NCI-H510A treated with DMSO at 0.1 percent for 48 hours (cell line): ENCODE measurements around the gene PTH1R.

Experiments used
- DNase-seq: peaks from one replicate; lab custom pipeline; 2025; lab: John Stamatoyannopoulos, UW

PTH1R gene

DNA sequence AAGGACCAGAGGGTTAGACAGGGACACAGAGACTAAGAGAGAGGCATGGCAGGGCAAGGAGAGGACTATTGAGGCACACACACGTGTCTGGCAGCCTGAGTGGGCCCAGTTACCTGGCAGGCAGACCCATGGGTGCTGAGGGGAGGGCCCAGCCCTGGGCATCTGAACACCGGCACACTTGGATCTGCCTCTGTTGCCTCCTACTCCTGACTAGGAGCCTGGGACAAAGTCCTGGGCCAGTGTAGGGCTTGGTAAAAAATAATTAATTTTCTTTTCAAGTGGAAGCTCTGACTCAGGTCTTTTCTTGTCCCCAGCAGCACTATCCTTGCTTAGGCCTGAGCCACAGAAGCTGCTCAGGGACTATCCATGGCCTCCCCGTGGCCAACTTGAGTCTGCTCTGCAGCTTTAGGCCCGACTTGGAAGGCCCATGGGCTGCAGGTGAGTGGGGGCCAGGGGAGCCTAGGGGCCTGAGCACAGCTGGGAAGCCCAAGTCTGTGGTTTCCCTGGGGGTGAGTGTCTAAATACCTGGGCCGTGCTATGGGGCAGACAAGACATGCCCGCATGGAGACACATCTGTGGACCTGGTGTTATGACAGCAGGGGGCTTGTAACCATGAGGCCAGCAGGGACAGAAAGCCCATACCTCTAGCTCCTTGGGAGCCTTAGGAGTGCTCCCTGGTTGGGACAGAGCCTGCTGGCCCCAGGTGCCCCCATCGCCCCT is at the start of gene PTH1R:
Gene PTH1R, plus strand, starts transcription at position 316 of the 720 bp plus-strand sequence. CDS start 5,839 bp downstream, outside the sequence.
- no peak for DNase-seq

DNA sequence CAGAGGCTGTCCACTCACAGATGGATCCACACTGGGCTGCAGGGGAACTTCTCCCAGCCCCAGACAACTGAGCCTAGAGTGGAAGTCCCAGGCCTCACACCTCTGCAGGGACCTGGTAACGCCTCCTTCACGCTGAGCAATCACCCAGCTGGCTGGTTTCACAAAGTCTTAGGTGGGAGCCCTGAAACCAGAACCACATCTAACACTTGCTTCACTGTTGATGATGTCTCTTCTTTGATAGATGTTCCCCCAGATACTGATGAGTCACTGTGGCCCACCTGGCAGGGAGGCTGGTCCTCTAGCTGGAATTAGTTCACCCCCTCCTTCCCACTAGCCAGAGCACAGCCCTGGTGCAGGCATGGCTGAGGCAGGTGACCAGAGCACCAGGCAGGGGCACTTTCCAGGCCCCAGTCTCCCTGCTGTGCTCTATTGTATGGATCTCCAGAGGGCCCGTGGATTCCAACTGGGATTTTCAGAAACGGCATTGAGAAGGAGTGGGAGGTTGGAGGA is 47.8 kb upstream of the PTH1R start:
- no peak for DNase-seq

DNA sequence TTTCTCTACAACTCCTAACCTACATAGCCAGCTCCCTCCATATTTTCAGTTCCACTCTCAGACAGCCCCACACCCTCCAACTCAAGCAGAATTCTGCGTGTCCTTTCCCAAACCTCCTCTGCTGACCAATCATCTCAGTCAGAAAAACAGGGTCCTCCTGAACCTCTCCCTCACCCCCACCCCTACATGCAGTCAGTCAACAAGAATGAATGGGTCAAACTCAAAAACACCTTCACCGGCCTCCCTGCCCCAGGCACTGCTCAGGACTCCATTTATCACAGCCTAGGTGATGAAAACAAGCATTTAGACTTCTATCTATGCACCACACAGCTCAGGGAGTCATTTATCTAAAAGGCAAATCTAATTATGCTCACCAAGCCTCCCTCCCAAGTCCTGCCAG is 46.7 kb upstream of the PTH1R start:
- no peak for DNase-seq

DNA sequence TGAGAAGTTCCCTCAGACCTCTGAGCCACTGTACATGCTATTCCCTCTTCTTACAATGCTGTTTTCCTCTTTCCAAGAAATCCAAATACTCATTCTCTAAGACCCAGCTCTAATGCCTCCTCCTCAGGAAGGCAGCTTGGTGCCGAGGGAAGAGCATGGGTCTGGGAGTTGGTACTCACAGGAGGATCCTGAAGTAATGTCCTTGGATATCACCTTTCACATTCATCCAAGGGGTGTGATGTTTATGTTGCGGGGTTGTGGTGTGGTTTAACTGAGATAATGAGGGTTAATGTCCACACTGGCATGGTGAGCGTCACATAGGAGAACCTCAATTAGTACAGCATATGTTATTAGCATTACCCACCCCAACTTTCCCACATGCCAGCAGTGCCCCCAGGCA is 46.2 kb upstream of the PTH1R start:
- no peak for DNase-seq

DNA sequence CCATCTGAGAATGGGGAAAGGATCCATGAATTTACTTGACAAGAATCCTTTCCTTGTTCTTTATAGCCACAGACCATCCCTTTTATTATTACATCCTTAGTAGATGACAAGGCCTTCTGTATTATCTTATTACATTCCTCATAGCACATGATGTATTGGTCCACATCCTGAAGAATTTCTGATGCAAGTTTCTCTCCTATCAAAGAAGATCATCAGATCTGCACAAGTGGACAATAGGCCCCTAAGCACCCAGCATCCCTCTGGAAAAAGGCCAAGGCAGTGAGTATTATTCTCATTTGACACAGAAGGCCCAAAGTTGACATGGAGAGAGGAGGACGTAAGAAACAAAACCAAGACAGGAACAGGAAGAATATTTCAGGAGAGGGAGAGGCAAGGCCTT is 45.7 kb upstream of the PTH1R start:
- no peak for DNase-seq

DNA sequence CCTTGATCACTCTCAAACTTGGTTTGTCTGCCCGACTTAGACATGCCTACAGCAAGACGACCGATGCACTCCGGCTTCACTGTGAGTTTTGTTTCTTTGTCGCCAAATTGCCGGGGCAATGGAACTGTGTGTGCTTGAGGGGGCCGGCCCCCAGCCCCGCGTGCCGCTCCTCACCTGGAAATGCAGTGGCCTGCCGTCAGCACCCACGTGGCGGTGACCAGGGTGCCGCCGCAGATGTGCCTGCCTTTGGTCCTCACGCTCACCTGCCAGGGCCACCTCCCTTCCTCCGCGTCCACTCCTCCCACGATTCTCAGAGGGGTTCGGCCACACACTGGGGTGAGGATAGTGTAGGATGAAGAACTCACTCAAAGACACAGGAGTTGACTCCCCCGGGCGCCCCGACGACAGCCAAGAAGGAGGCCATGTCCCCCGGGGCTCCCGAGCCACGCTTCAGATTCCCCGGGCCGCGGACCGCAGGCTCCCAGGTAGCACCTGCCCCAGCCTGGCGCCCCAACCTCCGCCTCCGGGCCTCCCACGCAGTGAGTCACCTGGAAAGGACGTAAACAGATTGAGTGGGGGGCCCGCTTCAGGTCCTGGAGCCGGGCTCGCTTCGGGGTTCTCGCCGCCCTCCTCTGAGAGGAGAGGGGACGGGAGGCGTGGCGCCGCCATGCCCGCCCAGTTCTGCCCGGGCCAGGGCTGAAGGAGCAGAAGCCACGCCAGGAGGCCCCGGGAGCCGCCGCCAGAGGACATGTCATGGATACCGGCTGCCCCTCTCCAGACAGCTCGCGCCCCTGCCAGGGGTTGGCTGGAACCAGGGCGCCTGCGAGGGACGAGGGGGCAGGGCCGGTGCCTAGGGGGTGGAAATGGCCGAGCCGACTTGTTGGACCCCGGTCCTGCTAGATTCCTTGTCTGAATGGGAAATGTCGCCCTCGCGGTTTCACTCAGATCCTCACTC is 43.9 kb upstream of the PTH1R start:
- DNase-seq: no peak

DNA sequence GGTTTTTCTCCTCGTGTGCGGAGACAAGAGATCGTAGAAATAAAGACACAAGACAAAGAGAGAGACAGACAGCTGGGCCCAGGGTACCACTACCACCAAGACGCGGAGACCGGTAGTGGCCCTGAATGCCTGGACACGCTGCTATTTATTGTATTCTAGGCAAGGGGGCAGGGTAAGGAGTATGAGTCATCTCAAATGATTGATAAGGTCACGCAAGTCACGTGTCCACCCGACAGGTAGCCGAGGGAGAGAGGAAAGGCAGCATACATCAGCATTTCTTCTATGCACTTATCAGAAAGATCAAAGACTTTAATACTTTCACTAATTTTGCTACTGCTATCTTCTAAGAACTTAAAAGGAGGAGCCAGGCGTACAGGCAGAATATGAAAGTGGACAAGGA is 42.5 kb upstream of the PTH1R start:
- no peak for DNase-seq

DNA sequence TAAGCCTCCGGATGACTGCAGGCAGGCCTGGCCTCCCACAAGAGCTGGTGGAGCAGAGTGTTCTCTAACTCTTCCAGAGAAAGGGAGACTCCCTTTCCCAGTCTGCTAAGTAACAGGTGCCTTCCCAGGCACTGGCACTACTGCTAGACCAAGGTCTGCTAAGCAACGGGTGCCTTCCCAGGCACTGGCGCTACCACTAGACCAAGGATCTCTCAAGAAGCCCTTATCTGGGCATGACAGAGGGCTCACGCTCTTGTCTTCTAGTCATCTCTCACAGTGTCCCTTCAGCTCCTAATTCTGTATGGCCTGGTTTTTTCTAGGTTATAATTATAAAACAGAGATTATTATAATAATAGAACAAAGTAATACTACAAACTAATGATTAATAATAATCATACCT is 42.0 kb upstream of the PTH1R start:
- DNase-seq: no peak

DNA sequence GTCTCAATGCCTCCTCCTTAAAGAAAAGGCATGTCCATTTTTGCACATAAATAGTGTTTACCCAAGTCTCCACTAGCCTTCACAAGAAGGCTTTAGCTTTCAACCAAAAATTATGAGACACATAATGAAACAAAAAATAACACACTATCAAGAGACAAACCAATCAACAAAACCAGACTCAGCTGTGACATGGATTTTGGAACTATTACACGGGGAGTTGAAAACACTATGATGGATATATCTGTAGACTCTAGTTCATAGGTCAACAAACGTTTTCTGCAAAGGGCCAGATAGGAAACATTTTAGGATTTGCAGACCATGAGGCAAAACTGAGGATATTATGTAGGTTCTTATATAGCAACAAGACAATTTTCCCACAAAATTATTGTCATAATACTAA is 39.2 kb upstream of the PTH1R start:
- DNase-seq: no peak

DNA sequence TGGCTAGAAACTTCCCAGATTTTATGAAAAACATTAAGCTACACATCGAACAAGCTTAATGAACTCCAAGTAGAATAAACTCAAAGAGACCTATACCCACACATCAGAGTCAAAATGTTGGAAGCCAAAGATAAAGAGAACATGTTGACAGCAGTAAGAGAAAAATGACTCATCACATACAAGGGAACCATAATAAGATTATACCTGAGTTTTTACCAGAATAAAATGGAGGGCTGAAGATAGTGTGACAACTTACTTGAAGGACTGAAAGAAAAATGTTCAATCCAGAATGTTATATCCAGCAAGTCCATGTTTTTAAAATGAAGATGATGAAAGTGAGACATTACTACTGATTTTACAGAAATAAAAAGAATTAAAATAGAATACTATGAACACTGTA is 37.0 kb upstream of the PTH1R start:
- DNase-seq: no peak

DNA sequence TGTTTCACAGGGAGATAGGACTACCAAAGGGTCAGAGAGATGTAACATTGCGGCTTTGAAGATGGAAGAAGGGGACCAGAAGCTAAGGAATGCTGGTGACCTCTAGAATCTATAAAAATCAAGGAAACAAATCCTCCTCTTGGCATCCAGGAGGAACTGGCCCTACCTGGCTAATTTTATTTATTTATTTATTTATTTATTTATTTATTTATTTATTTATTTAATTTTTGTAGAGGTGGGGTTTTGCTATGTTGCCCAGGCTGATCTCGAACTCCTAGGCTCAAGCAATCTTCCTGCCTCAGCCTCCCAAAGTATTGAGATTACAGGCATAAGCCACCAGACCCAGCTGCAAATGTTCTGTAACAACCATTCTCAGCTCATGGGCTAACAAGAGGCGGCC is 34.0 kb upstream of the PTH1R start:
- no peak for DNase-seq

DNA sequence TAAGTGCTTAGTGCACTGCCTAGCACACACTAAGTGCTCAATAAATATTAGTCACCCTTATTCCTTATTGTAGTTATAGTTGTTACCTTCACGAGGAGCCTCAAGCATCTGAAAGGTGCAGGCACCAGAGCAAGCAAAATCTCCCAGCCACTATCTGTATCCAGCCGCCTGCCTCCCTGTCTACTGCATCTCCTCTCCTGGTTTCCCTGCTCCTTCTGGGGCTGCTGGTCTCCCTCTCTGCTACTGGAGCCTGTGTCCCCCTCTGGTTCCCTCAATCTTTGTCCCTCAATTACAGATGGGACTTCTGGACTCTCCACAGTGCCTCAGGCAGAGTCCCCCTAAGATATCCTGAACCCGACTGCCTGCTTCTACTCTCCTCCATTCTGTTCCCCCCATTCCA is 33.1 kb upstream of the PTH1R start:
- no peak for DNase-seq

DNA sequence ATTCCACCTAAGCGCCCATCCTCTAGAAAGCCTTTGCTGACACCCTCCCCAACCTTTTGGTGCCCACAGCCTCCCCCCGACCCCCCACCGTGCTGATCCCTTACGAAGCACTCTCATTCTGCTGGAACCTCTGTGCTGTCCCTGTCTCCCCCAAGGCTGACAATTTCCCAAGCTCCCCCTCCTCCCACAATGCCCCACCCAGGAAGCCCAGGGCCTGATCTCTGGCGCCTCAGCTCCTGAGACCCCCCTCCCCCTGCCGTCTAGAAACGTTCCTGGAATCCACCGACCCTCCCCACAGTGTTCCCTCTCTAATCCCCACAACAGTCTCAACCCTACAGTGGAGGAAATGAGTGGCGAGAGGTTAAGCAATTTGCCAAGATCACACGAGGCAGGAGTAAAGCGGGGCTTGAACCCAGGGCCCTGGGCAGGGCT is 32.6 kb upstream of the PTH1R start:
- DNase-seq: no peak

DNA sequence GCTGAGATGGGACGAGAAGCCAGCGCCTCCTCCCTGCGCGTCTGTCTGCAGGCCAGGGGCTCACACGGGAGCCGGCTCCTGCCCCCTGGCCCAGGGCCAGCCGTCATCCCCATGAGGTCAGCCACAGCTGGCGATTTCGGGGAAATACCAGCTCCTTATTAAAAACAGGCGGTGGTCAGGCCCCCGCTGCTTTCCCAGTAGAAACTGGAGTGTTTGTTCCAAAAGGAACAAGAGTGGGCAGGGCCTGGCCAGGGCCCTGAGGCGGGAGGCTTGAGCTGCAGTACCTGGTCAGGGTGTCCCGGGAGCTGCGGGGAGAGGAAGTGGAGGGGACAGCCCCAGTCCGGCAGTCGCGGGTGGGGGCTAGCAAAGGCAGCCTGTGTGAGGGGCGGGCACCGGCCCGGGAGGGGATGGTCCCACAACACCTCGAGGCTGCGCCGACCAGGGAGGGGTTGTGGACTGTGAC is 32.1 kb upstream of the PTH1R start:
- DNase-seq: no peak

DNA sequence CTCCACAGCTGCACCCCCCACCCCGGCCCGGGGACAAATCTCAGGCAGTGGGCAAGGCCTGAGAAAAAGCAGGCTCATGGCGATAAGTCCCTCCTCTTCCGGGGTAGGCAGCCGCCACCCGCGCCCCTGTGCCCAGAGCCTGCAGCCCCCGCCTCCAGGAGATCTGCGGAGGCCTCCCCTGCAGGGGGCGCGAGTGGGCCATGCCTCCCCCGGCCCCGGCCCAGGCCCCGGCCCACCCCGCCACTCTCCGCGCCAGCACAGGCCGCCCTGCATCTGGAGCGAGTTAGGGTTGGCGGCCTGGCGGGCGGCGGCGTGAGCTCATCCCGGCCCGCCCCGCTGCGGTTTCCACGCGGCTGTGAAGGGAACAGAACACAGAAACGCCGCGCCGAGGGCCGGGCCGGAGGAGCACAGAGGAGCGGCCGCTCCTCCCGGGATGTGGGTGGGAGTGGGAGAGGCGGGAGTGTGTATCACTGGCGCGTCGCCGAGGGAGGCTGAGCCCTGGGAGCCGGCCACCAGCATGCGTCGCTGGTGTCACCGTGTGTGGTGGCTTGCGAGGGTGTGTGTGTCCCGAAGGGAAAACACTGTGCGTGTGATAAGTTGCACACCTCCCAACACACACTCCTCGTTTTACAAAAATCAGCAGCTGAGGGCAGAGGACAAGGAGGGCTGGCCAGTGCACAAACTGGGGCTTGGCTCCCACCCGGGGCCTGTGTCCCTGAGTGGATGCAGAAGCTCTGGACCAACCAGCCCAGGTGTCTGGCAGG is 31.5 kb upstream of the PTH1R start:
- no peak for DNase-seq

DNA sequence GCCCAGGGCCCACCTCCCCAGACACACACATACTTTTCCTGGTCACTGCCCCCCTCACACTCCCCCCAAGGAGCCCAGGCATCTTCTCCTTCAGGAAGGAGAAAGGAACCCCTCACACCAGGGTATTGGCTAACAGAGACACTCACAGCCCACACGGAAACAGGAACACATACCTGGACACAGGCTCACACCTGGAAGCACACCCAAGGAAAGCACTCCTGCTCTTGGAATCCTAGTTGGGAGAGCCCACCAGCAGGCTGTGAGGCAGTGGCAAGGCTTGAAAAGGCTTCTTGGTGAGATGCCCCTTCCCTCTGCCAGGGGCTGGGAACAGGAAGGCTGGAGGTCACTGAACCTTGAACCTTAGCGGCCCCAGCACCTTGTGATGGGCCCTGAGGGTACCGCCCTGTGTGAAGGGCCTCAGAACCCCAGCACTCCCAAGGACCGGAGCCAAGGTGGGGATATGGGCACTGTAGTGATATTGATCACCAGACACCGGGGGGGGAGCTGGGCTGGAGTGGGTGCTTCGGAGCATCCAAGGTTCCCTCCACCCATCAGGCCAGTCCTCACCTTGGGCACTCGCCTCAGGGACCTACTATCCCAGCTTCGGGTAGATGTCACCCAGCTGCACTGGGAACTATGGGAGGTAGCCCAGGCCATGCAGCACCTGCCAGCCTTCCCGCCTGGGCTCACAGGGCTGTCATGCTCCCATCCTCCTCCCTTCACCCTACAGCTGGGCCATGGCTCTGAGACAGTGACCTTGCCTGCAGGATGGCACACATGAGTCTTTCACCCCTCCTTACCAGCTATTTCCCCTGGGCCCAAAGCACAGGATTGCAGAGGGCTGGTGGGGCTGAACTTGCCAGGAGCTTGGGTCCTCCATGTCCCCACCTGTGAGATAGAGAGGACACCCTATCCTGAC is 30.6 kb upstream of the PTH1R start:
- DNase-seq: no peak

DNA sequence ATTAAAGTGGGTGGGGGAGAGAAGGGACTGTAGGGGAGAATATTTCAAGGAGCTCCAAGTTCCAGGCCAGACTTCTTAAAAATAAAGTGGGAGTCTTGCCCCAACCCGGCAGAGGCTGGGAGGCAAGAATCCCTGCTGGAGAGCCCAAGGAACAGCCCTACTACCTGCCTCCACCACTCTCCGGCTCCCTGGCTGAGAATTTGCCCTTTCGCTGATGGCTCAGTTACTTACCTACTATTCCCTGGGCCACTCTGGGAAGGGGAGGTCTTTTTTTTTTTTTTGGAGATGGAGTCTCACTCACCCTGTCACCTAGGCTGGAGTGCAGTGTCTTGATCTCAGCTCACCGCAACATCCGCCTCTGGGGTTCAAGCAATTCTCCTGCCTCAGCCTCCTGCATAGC is 29.8 kb upstream of the PTH1R start:
- no peak for DNase-seq

DNA sequence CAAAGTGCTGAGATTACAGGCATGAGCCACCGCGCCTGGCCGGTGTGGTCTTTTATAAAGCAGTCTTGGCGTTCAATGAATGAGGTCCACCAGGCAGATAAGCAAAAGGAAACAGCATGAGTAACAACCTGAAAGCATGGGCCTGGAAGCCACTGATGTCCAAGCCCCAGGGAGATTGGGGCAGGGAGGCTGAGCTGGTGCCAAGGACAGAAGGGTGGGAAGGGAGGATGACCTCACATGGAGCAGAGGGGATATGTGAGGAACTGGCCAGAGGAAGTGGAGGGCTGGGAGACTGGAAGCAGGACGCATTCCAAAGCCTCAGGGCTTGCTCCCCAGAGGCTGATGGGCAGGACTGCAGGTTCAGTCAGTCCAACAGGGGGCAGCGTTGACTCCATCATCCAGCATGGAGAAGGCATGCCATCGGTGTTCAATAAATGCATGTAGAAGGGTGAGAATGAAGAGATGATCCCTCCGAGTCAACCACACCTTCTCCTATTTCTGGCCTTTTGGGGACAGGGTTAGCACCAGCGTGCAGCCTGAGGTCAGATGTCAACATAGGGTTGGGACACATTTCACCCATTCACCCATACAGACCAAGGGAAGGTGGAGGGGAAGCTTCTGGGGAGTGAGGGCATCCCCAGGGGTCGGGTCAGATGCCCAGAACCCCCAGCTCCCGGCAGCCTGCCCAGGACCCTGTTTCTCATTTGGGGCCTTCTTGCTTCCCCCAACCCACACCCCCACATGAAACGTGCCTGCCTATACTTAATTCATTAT is 29.1 kb upstream of the PTH1R start:
- DNase-seq: no peak

DNA sequence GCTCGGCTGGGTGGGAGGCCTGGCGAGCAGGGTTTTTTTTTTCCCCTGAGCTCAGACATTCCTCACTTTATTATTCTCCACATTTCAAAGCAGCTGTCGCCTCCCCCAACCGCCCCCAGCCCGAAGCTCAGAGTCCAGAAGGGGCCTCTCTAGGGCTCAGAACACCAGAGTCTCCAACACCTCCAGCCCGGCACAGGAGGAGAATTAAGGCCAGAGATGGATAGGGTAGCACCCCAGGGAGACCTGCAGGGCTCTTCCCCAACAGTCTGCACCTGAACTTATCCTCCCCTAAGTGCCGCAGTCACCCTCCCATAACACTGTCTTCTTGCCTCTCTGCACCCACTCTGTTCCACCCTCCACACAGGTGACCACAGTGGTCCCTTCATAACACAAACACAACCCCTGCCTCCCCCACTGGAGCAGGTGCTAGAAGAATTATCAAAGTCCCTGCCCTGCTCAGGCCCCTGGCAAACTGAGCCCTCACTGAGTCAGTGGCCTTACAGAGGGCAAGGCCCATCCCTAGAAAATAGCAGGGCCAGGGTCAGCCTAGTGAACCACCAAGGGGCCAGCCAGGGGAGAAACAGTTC is 28.4 kb upstream of the PTH1R start:
- no peak for DNase-seq
